DMS79 treated with DMSO at 0.1 percent for 48 hours (cell line): ENCODE measurements around the gene STX5.
"Not testable (repeated sequence)": the region's sequence is repeated elsewhere in the genome, so short reads cannot be mapped to it uniquely, and the experiment has no call there.

Experiments
- DNase-seq: peaks from one replicate; lab custom pipeline; 2025; lab: John Stamatoyannopoulos, UW

Gene STX5, protein sequence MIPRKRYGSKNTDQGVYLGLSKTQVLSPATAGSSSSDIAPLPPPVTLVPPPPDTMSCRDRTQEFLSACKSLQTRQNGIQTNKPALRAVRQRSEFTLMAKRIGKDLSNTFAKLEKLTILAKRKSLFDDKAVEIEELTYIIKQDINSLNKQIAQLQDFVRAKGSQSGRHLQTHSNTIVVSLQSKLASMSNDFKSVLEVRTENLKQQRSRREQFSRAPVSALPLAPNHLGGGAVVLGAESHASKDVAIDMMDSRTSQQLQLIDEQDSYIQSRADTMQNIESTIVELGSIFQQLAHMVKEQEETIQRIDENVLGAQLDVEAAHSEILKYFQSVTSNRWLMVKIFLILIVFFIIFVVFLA

DNA sequence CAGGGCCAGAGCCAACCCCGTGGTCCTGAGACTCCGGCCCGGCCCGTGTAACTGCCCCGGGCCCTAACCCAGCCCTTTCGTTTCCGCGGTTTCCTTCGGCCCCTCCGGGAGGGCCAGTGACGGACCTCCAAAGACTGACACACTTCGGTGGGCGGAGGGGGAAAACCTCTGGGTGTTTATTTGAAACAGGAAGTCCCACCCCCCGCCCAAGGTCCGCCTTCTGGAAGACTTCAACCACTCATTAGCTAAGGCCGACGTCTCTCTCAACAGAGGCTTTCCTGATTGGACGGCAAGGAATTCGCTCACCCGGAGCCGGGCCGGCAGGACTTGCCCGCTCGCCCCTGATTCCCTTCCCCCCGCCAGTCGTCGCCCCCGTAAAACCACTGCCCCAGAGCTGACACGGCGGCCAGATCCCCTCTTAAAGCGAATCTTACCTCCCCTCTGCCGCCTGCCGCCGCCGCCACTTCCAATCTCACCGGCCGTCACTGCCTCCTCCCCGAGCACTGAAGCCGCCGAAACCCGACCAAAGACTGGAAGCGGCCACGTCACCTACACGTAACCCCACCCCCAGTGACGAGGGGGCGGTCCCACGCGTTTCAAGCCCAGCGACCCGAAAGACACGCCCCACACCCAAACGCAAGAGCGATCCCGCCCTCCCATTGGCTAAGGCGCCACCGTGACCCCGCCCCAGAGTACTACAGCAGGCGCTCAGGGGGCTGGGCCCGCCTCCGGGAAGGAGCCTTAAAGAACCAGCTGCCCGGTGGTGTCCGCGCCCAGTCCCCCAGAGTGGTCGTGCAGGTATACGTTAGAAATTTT is at the start of gene STX5:
STX5 (minus strand) TSS at position 532 of the 816 bp plus-strand sequence. CDS start 808 bp downstream, outside the sequence.
- DNase-seq, result peak; percentile 98

DNA sequence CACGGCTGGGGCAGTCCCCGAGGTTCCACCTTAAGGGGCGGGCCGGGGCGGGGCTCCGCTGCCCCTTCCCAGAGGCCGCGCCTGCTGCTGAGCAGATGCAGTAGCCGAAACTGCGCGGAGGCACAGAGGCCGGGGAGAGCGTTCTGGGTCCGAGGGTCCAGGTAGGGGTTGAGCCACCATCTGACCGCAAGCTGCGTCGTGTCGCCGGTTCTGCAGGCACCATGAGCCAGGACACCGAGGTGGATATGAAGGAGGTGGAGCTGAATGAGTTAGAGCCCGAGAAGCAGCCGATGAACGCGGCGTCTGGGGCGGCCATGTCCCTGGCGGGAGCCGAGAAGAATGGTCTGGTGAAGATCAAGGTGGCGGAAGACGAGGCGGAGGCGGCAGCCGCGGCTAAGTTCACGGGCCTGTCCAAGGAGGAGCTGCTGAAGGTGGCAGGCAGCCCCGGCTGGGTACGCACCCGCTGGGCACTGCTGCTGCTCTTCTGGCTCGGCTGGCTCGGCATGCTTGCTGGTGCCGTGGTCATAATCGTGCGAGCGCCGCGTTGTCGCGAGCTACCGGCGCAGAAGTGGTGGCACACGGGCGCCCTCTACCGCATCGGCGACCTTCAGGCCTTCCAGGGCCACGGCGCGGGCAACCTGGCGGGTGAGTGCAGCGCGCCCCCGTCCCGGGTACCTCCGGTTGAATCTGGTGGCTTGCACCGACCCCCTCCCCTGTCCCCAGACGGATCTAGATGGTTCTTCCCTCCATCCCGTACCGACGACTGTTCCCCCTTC is 49.1 kb upstream of the STX5 start, which contains the start of gene SLC3A2:
SLC3A2 (plus strand) TSS at position 94 of the 776 bp plus-strand sequence; CDS start at position 222, 128 bp downstream.
- peak; percentile 87 for DNase-seq

DNA sequence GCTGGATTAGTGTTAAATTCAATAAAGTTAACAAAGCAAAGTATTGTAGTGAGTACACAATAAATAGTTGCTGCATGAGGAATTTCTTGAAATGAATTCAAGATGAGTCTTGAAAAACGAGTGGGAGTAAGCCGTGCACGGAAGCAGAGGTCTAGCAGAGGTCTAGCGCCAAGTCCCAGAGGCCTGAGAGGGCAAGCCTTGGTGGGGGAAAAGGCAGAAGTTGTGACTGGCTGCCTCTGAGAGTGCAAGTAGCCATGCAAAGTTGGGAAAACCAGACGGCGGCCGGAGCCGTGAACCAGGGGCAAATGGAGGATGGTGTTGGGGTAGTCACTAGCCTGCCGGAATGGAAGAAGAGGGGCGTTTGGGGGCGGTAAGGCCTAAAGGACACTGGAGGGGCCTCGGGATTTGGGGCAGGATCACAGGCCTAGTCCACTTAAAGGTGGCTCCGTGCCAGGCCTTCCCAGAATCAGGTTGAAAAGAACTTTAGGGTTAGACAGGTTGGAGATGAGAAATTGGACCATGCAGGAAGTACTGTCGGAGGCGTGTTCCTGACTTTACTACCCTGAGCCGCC is 48.5 kb upstream of the STX5 start:
- DNase-seq, result no peak

DNA sequence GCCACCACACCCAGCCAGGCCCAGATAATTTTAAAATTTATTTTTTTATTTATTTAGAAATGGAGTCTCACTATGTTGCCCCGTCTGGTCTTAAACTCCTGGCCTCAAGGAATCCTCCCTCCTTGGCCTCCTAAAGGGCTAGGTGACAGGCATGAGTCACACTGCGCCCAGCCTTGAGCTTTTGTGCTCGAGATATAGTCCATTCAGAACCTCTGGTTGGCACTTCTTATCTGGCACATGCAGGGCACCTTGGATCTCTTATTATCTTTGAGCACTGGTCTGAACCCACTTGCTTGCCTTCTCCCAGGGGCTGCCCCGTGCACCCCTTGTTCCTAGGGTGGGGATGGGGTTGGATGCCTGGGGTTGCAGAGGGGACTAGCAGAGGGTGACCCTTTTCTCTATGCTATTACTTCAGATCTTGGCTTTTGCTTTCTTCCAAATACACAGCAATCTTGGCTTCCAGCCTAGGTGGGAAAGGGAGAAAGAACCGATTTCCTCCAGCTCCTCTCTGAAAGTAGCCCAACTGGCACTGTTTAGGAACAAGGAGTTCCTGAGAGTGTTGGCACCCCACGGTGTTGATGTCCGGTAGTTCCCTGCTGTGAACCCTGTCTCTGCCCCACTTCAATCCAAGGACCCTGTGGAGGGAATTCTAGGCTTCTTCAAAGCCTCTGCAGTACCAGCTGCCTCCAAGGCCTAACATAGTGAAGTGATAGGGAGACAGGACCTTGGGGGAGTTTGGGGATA is 47.6 kb upstream of the STX5 start:
- DNase-seq, result no peak

DNA sequence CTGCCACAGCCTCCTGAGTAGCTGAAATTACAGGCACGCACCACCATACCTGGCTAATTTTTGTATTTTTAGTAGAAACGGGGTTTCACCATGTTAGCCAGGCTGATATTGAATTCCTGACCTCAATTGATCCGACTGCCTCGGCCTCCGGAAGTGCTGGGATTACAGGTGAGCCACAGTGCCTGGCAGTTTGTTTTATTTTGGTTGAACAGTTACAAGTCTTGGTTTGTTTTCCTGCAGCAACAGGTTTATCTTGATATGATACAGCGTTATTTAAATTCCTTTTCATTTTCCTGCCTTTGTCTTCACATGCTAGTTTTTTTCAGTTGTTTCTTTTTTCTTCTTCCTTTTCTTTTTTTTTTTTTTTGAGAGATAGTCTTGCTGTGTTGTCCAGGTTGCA is 44.9 kb upstream of the STX5 start:
- no peak for DNase-seq

DNA sequence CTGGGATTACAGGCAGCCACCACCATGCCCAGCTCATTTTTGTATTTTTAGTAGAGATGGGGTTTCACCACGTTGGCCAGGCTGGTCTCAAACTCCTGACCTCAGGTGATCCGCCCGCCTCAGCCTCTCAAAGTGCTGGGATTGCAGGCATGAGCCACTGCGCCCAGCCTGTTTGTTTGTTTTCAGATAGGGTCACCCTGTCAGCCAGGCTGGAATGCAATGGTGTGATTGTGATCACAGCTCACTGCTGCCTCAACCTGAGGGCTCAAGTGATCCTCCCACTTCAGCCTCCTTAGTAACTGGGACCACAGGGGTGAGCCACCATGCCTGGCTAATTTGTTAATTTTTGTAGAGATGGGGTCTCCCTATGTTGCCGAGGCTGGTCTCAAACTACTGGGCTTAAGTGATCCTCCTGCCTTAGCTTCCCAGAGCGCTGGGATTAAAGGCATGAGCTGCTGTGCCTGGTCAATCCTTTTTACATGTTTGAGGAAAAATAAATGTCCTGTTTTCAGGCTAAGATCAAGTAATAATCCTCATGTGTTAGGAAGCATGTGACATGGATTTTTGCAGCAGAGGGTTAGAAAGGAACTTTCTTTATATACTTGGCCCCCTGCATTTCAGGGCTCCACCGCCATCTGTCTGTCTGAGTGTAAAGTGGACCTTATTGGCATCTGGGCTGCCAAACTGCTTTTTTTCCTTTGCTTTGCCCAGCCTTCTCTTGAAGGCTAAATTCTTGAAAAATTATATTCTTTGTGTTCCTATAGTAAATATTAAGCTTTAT is 44.0 kb upstream of the STX5 start:
- DNase-seq, result no peak

DNA sequence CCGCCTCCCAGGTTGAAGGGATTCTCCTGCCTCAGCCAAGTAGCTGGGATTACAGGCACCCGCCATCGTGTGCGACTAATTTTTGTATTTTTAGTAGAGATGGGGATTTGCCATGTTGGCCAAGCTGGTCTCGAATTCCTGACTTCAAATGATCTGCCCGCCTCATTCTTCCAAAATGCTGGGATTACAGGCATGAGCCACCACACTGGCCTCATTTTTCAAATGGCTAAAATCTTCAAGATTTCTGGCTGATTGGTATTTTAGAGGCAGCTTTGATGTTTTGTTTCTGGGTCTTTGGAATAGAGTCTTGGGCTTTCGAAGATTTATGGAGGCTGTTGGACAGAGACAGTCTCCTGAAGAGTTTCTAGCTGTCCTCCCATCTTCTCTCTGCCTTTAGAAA is 43.0 kb upstream of the STX5 start:
- DNase-seq, result no peak

DNA sequence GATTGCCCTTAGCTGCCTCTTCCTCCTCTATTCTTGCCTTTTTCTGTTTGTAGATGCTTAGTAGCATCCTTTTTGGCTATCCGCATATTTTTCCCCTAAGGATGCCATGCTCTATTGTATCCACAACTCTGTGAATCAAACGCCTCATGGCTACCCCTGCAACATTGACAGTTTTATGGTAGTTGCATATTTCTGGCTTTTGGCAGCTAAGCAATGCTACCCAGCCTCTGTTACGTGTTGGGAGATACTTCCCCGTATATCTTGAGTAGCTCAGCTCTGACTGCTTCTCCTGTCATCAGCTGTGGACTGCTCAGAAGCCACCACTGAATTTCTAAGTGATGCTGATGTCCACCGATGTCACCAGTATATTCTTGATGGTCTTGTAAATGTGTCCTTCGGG is 33.8 kb upstream of the STX5 start:
- DNase-seq, result no peak

DNA sequence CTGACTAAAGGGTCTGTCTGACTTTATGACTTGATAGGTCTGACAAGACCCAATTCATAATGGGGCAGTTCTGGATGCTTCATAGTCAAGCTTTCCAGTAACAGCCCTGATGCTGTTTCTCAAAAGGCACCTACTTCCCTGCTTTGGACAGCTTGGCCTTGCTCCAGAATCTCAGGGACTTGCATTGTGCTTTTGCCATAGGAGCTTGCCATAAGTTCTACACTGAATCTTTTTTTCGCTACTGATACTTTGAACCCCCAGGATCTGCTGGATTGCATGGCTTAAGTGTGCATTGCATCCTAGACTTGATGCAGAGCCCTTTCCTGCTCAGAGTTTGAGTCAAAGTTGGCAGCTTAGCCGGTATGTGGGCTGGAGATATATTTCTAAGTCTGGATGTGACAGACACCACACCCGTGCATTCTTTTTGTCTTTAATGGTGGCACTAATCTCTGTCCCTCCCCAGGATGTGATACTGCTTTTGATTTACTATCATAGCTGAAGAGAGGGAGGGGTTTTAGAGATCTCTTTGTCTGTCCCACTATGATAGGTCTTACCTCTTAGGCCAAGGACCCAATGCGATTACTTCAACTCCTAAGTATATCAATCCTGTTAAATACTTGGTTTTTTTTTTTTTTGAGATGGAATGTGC is 32.0 kb upstream of the STX5 start:
- no peak for DNase-seq

DNA sequence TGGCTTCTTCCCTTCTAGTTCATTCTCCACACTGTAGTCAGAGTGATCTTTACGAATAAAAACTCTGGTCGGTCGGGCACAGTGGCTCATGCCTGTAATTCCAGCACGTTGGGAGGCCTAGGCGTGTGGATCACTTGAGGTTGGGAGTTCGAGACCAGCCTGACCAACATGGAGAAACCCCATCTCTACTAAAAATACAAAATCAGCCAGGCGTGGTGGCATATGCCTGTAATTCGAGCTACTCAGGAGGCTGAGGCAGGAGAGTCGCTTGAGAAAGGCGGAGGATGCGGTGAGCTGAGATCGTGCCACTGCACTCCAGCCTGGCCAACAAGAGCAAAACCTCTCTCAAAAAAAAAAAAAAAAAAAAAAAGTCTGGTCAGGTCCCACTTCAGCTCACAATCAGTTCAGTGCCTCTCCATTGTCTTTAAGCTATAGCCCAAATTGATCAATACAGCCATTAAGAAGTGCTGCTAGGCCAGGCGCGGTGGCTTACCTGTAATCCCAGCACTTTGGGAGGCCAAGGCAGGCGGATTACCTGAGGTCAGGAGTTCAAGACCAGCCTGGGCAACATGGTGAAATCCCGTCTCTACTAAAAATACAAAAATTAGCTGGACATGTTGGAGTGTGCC is 29.8 kb upstream of the STX5 start:
- not testable (repeated sequence) for DNase-seq

DNA sequence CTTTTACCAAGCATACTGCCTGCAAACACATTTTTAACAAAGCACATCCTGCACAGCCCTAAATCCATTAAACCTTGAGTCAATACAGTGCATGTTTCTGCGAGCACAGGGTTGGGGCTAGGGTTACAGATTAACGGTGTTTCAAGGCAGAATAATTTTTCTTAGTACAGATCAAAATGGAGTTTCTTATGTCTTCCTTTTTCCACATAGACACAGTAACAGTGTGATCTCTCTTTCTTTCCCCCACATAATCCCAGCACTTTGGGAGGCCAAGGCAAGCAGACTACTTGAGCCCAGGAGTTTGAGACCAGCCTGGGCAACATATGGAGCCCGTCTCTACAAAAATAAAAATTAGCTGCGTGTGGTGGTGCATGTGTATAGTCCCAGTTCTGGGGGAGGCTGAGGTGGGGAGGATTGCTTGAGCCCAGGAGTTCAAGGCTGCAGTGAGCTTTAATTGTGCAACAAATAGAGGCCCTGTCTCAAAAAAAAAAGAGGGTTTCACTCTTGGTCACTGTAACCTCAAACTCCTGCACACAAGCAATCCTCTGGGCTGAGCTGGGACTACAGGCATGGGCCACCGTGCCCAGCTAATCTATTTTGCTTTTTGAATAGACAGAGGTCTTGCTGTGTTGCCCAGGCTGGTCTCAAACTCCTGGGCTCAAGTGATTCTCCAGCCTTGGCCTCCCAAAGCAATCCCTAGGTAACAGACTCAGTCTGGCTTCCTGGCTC is 29.1 kb upstream of the STX5 start:
- no peak for DNase-seq

DNA sequence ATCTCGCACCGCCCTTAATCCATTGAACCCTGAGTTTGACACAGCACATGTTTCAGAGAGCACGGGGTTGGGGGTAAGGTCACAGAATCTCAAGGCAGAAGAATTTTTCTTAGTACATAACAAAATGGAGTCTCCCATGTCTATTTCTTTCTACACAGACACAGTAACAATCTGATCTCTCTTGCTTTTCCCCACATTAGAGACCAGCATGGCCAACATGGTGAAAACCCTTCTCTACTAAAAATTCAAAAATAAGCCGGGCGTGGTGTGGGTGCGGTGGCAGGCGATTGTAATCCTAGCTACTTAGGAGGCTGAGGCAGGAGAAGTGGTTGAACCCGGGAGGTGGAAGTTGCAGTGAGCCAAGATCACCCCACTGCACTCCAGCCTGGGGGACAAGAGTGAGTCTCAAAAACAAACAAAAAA is 27.4 kb upstream of the STX5 start:
- not testable (repeated sequence) for DNase-seq

DNA sequence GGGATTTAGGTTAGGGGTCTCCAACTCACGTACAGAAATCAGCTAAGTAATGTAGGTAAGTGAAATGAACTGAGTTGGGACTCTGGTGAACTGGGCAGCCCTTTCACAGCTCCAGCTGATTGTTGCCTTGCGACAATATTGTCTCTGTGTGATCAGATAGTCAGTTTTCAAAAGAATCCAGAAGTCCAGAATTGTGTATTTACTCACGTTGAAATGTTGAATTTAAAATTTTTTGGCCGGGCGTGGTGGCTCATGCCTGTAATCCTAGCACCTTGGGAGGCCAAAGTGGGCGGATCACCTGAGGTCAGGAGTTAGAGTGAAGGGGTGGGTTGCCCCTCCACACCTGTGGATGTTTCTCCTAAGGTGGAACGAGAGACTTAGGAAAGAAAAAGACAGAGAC is 26.4 kb upstream of the STX5 start:
- DNase-seq, result no peak

DNA sequence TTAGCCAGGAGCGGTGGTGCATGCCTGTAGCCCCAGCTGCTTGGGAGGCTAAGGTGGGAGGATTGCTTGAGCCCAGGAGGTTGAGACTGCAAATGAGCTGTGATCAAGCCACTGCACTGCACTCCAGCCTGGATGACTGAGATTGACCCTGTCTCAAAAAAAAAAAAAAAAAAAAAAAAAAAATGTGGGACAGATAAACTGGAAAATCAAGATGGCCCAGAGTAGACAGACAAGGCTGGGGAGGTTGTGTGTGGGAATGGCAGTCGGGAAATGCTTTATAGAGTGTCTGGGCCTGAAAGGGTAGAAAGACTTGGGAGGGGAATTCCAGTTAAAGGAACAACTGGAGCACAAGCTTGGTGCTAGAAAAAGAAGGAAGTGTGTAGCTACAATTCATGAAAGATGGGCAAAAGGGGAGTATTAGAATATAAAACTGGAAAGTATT is 25.7 kb upstream of the STX5 start:
- DNase-seq, result no peak

DNA sequence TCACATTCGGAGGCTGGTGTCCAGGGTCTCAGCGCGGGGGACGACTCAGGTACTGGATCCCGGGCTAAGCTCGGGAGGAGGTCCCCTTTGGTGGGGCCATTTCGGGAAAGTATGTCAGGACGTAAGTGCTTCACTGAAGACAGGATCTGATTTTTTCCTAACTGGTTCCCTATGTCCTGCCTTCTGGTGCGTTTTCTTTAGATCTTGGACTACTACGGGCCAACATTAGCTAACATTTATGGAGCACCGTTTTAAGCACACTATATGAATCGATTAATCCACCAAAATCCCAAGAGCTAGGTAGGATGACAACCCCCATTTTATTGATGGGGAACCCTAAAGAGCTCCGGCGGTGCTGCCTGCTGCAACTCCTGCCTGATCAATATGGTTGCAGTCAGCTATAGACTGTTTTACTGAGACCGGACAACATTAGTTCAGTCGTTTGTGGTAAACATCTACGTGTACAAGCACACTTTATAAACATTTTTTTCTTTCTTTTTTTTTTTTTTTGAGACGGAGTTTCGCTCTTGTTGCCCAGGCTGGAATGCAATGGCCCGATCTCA is 24.6 kb upstream of the STX5 start:
- peak; percentile 58 for DNase-seq

DNA sequence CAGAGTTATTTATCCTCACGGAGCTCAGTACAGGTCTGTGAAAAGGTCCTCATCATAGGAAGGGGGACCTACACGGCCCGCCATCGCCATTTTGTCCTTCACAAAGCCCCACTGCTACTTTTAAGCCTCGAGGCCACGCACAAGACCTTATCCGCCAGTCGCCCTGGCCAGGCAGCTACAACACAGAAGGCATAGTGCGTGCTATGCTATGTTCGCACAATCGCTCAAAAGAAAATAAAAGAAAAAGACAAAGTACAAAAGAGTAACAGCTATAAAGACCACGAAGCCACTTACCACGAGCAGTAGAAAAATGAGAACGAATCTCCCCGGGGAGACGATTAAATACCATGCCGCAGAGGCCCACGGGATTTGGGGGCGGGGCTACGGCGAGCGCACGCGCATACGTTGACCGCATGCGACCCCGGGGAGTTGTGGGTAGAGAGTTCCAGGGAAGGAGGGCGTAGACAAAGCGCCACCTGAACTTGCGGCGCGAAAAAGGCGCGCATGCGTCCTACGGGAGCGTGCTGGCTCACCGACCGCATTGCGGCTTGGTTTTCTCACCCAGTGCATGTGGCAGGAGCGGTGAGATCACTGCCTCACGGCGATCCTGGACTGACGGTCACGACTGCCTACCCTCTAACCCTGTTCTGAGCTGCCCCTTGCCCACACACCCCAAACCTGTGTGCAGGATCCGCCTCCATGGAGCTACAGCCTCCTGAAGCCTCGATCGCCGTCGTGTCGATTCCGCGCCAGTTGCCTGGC is 23.9 kb upstream of the STX5 start:
- peak; percentile 95 for DNase-seq

DNA sequence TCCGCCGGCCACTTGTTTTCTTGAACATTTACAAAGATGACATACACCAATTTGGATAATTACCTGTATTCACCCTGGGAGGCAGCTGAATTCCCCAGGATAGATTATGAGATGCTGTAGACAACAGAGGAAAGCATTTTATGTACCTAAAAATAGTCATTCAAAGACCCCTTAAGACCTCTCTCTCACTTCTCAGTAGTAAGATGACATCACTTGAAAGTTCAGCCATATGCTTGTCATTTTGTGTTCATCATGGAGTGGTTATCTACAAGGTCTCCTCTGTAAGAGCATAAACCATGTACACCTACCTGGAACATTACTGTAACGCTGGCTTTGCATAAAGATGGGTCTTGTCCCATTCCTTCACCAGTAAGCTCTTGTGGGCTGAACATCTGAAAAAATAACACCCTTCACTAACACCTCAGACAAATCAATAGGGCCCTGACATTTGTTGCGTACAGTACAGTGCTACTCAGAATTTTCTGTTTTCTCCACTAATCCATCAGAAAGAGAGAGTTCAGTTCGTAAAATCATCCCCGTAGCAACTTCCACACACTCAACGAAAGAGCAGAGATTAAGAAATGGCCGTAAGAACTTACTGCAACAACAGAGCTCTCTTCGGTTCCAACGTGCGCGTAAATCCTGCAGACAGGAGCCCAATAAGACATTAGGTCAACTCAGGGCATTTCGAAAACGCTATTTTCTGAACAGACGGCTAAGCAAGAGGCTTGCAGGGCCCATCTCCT is 23.1 kb upstream of the STX5 start:
- DNase-seq, result no peak
